GM21367 (cell line): Measurements from ENCODE around the gene SNAPIN.
A peak's percentile ranks its signal among the peaks of the same experiment; 100 is the strongest.
"Not testable (repeated sequence)": the region's sequence is repeated elsewhere in the genome, so short reads cannot be mapped to it uniquely, and the experiment has no call there.

Source experiments
- ATAC-seq: cut with Tn5 transposase; IDR thresholded peaks from one replicate; pipeline ENCODE4 v1.9.1; 2021; ENCODE audit not compliant: unreplicated experiment

SNAPIN gene

GRCh38 chr1:153646672-153647345 is 11.7 kb upstream of the SNAPIN start:
- no peak for ATAC-seq

DNA sequence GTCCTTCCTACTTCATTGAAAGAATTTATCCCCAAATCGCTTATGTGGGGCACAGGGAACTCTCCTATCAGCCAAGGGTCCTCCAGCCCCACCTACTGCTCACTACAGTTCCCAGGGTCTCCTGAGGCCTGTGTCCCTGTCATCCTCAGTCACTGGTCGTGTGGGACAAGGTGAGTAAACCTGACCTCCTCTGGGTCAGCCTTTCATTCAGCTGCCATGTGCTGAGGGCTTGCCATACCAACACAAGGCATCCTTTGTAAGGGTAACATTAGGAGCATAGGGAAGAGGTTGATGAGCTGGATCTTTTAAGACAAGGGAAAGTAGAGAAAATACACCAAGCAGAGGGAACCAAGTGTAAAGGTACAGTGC is 11.2 kb upstream of the SNAPIN start:
- no peak for ATAC-seq

DNA sequence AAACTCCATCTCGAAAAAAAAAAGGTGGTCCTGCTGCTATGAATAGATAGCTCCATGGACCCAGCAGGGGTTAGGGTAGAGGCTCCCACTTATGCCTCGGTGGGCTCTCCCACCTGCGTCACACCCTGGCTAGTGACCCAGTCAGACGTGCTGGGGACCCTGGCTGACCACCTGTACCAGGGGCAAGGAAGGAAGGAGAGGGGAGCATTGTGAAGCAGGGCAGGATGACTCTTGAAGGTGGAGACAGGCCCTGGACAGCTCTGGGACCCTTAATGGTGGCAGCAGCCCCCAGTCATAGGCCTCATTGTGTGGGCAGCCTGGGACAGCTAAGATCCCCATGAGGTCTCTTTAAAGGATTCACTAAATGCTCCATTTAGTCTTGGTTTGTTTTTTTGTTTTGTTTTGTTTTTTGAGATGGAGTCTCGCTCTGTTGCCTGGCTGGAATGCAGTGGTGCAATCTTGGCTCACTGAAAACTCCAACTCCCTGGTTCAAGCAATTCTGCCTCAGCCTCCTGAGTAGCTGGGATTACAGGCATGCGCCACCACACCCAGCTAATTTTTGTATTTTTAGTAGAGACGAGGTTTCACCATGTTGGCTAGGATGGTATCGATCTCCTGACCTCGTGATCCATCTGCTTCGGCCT is 10.4 kb upstream of the SNAPIN start:
- no peak for ATAC-seq

DNA sequence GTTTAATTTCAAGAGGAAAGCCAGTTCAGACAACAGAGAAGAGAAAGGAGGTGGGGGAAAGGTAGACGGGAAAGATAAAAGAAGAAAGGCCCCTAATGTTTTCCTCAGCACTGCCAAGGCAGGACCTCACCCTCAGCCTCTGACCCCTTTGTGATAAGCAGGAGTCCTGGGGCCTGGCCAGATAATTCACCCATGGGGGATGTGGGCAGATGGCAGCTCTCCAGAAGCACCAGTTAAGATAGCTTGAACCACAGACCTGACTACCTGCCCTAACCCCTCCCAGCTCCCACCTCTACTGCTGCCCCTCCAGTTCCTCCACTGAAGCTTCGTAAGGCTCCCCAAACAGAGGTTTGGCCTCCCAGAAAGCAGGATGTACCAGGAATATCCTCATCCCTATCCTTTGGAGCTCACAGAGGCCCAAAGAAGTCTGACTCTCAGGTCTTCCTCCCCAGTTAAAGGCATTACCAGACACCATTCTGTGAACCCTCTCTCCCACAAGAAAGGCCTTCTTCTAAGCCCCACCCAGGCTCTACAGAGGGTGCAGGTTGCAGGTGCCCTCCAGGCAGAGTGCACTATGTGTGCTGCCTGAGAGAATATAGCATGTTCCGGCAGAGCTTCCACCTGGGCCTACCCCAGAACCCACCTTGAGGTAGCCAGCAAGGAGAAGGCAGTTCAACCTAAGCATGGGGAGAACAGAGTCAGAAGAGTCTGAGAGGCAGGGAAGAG is 9.2 kb upstream of the SNAPIN start:
- ATAC-seq: no peak

- no peak for ATAC-seq
Observed at GRCh38 chr1:153649863-153650235, 8.7 kb upstream of the SNAPIN start.

DNA sequence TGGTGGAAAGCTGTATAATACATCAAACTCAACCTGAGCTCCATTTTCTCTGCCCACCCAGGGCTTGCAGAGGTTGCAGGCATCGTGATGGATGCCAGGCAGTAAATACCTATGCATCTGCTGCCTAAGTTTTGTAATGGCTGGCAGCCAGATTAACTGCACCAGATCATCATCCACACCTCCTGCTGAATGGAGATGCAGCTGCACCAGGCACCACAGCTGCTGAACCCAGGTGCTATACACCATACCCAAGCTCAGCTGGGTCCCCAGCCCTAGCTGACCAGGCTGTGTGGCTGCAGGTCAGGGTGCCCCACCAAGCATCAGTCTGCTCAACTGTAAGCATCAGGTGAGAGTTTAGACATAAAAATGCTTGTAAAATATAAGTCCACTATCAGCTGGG is 6.7 kb upstream of the SNAPIN start:
- no peak for ATAC-seq

DNA sequence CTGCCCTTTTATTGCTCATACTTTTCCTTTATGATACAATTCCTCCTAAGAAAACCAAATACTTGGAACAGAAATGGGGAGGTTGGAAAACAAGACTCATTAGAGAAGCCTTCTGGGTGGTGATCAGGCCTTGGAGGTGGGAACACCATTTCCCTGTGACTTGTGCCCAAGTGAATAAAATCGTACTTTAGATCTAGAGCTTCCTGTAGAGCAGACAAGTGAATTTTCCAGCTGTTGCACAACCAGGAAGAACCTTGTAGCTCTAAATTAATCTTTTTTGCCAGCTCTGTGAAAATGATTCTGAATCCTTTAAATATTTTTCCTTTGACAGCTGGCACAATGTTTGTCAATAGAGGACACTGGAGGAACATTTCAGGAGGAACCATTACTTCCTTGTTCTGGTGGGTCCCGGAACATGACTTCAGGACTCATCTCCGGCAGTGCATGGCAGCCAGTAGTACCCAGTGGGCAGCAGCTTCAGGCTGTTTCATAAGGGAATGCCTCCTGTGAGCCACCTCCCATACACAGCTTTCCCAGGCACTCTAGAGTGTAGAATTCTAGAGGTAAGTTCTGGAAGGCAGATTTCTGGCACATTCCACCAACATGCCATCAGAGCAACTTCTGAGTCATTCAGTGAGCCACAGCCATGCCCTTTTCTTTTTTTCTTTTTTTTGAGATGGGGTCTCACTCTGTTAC is 5.5 kb upstream of the SNAPIN start:
- ATAC-seq: no peak

DNA sequence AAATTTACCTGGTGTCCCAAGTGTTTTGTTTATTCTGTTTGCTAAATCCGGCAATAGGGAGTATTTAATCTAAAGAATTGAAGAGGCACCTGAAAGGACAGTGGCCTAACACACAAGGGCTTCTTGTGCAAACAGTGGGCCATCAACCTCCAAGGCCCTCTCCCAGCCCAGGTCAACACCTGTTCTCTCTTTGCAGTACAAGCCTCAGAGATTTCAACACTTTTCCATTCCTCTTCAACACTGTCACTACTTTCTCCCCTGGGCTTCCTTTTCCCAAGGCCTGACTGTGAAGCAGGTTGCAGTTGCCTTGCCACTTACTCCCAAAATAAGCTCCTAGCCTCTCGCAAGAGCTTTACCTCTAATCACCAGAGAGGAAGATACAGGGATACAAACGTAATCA is 3.2 kb upstream of the SNAPIN start:
- no peak for ATAC-seq

- ATAC-seq: no peak
Observed at GRCh38 chr1:153659175-153659534, 652 bp downstream of the SNAPIN start.

GRCh38 chr1:153659656-153660055 is 1.2 kb downstream of the SNAPIN start:
- ATAC-seq: no peak

DNA sequence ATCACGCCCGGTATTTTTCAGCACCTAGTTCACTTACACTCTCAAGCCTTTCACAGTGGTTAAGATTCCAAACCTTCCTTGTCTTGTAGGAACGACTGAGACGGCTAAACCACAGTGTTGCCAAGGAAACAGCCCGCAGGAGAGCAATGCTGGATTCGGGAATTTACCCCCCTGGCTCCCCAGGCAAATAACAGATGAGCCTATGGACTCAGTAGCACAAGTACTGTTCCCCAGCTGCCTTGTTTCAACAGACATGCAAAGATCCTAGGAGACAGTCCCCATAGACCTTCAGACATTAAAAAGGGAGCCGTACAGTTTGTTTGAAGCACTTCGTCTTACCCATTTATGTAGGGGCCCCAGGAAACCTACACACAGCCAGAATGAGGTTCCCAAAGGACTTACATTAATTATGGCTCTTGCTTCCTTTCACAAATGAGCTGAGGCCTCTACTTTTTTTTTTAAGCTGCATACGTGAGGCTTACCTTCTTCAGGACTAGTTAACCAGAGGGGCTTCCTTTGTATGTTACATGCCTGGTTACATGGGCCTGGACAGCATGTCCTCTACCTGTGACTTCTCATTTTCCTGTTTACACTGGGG is 2.7 kb downstream of the SNAPIN start:
- ATAC-seq: no peak

DNA sequence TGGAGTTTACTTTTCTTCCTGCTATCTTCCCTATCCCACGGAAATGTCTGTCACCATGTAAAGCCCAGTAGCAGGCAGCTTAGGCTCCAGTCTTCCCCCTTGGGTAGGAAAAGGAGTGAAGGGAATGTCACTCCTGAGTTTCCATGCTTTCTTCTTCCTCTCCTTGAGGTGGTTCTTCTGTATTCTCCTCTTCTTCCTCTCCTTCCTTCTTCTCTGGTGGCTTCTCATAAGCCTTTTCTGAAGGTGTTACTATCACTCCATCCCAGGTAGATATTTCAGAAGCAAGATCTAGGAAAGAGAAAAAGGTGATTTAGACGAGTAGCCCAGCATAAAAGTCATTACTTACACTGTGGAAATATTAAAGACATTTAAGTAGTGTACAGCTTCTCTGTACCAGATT is 3.8 kb downstream of the SNAPIN start:
- no peak for ATAC-seq

GRCh38 chr1:153663211-153663610 is 4.7 kb downstream of the SNAPIN start:
- no peak for ATAC-seq

GRCh38 chr1:153667439-153667838 is 8.9 kb downstream of the SNAPIN start:
- no peak for ATAC-seq

- ATAC-seq: not testable (repeated sequence)
Observed at GRCh38 chr1:153668672-153669071, 10.2 kb downstream of the SNAPIN start.

- ATAC-seq: no peak
Observed at GRCh38 chr1:153669606-153670005, 11.1 kb downstream of the SNAPIN start.

DNA sequence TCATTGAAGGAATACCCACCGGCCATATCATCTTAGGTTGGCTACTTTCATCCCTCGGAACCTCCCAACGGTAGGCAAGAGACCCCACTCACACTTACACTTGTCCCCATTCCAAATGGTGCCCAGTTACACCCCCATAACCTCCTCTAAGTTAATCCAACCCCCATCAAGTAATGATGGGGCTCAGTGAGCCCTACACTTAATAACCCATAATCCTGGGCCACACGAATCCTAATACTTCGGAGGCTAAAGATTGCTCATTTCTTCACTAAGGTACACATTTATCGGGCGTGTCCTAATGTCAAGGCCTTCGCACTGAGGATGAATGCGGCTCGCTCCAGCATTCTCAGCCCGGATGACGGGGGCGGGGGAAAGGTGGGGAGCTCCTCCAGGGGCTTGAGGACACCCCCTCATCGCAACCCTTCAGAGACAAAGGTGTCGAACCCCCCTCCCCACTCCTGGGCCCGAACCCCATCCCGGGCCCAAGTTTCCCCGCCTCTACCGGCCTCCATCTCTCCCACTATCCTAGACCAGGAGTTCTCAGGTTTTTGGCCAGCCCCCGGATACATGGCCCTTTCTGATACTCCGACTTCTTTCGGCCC is 11.9 kb downstream of the SNAPIN start:
- no peak for ATAC-seq

GRCh38 chr1:153670859-153671627 is 12.5 kb downstream of the SNAPIN start, which contains the start of gene ILF2:
Gene ILF2, minus strand, starts transcription at chr1:153670993. Its CDS starts 71 bp downstream, at chr1:153670922.
- ATAC-seq: peak; percentile 88

DNA sequence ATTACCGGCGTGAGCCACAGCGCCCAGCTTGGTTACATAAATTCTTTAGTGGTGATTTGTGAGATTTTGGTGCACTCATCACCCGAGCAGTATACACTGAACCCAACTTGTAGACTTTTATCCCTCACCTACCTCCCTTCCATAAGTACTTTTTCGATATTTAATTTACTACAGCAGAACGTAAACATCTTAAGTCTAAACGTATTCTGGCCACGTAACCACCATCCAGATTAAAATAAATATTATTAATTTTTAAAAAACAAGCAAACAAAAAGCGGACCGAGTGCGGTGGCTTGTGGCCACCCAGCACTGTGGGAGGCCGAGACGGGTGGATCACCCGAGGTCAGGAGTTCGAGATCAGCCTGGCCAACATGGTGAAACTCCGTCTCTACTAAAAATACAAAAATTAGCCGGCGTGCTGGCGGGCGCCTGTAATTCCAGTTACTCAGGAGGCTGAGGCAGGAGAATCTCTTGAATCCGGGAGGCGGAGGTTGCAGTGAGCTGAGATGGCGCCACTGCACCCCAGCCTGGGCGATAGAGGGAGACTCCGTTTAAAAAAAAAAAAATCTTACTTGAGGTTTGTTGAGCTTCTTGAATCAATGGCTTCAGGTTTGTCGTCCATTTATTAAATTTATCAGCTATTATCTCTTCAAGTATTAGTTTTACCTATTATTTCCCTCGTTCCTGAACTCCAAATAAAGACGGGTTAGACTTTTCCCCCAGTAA is 13.3 kb downstream of the SNAPIN start:
- ATAC-seq: peak; percentile 11

- ATAC-seq: no peak
Observed at GRCh38 chr1:153673511-153673910, 15.0 kb downstream of the SNAPIN start.
